GM19463 (cell line): ENCODE measurements around the gene KLK6.
"Not testable (repeated sequence)": the region's sequence is repeated elsewhere in the genome, so short reads cannot be mapped to it uniquely, and the experiment has no call there.

ENCODE experiments used
- ATAC-seq: cut with Tn5 transposase; IDR thresholded peaks from one replicate; pipeline ENCODE4 v1.9.1; 2021; ENCODE audit warnings: mild to moderate bottlenecking, moderate library complexity; ENCODE audit not compliant: unreplicated experiment

Gene KLK6

DNA sequence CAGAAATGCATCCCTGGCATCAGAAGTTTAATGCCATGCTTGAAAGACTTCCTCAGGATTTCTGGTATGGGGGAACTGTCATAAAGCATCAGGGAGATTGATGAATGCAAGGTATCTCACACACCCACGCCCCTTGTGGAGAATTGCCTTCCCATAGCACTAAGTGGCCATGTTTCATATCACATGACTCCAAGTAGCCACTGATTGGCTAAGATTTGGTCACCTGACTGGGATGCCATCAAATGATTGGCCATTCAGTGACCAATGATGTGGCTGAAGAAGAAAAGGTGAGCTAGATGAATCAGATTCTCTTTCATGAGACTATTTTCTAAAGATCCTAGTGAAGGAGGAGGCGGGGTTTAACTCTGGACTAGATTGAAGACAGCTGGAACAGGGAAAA is 24.7 kb upstream of the KLK6 start:
- ATAC-seq: no peak

DNA sequence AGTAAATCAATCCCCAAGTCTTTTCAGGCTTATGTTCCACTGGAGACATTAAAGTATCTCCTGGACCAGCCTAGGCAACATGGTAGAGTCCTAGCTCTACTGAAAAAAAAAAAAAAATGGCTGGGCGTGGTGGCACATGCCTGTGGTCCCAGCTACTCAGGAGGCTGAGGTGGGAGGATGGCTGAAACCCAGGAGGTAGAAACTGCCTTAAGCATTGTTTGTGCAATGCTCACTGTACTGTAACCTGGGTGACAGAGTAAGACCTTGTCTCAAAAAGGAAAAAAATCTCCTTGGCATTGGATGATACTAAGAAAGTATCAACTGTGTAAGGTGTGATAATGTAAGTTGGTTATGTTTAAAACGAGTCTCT is 23.3 kb upstream of the KLK6 start:
- ATAC-seq: no peak

DNA sequence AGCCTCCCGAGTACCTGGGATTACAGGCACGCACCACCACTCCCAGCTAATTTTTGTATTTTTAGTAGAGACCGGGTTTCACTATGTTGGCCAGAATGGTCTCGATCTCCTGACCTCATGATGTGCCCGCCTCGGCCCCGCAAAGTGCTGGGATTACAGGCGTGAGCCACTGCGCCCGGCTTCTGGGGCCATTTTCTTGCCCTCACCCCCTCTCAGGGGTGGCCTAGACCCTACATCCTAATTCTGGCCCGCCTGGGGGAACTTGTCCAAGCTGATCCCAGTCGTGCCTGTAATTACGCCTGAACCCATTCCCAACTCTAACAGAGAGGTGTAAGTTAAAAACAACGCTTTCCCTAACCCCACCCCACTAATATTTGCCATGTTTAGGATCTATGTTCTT is 15.0 kb upstream of the KLK6 start:
- ATAC-seq: not testable (repeated sequence)

DNA sequence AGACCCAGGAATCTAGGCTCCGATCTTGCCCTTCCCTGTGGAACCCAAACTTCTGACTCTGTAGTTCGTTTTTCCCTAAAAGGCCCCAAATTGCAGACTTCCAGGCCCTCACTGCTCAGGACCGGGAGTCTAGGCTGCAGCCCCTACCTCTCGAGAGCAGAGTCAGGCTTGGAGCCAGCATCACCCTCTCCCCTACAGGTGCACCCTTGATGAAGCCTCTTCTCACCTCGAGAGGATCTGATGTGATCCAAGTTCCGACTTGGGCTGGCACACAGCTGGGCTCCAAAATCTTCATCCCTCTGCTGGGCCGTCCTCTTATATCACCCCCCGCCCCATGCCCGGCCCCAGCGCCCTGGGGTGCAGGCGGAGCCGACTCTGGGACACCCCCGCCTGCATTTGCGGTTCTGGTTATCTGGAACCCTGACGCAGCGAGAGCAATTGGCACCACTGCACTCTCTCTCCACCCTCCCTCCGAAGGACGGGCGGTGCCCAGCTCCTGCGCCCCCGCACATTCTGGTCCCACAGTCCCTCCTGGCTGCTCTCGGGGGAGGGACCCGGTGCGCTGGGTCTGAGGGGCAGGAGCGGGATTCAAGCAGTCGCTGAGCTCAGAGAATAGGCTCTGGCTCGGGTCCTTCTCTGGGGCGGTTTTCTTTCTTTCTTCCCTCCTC is 14.4 kb upstream of the KLK6 start, which contains the start of gene KLK7:
Gene KLK7, minus strand, starts transcription at position 293 of the 668 bp plus-strand sequence. CDS start 1,518 bp downstream, outside the sequence.
- ATAC-seq: no peak

DNA sequence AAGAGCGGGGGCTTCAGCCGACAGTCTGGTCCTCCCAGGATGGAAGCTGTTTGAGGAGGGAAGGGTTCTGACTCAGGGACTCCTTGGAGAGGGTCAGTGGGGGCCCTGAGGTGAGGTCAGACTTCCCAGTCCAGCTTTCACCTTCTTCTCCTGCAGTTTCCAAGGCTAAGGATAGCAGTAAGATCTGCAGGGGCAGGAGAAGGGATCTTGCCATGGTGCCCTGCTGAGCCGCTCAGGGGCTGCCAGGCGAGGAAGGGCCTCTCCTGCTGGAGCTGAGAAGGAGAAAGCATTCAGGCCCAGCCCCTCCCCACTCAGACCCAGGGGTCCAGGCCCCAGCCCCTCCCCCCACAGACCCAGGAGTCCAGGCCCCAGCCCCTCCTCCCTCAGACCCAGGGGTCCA is 12.8 kb upstream of the KLK6 start:
- ATAC-seq: no peak

DNA sequence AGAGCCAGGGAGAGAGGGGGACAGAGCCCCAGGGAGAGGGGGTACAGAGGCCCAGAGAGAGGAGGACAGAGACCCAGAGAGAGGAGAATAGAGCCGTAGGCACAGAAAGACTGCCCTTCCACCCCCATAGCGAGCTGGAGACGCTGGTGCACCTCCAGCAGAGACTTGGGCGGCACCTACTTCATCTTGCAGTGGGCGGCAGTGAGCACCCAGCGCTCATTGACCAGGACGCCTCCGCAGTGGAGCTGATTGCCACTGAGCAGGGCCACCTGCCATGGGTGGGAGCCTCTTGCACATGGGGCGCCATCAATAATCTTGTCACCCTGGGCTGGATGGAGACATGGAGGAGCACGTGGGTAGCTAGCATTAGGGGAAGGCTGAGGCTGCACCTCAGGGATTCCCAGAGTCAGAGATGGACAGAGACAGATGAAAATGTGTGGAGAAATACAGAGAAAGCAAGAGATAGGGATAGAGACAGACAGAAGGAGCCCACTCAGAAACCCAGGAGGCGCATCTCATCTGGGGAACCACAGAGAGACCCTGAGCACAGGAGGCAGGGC is 12.3 kb upstream of the KLK6 start:
- ATAC-seq: no peak

DNA sequence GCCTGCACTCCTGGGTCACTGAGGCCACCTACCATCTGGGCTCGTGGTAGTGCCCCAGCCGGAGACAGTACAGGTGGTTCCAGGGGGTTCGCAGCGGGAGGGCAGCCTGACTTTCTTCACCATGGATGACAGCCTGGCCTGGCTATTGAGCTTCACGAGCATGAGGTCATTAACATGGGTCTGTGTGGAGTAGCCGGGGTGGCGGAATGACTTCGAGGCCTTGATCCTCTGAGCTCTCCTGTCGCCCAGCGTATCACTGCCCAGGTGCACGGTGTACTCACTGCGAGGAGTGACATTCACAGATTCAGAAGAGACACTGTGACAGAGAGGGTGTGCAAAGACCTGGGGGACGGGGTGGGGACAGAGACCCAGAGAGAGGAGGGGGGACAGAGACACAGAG is 10.8 kb upstream of the KLK6 start:
- ATAC-seq: no peak

DNA sequence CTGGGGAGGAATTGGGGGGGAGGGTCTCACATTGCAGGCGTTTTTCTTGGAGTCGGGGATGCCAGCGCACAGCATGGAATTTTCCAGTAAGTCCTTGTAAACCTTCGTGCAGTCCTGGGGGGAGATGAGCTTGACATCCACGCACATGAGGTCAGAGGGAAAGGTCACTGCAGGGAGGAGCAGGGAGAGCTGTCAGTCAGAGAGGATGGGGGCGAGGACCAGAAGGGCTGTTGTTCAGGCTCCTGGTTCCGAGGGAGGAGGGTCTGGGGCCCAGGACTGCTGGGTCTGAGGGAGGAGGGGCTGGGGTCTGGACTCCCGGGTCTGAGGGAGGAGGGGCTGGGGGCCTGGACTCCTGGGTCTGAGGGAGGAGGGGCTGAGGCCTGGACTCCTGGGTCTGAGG is 10.4 kb upstream of the KLK6 start:
- no peak for ATAC-seq

DNA sequence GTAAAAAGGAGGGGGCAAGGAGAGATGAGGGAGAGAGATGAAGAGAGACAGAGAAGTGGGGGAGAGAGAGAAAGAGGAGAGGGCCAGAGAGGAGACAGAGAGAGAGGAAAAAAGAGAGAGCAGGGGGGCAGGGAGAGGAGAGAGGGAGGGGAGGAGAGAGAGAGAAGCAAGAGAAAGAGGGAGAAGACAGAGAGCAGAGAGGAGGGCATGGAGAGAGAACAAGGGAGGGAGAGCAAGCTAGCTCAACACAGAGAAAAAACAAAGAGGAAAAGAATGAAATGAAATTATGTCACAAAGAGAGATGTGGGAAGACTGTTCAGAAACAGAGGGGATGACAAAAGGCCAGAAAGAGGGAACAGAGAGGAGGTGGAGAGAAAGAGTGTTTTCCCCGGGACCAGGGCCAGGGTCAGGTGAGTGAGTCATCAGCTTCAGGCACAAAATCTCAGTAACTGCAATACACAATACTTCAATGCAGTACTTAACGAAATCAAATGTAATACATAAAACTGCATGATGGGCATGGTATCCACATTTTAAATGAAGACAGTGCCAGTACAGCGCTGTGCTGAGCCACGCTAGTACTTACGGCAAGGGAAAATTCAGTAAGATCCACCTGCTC is 9.5 kb upstream of the KLK6 start:
- ATAC-seq: no peak

DNA sequence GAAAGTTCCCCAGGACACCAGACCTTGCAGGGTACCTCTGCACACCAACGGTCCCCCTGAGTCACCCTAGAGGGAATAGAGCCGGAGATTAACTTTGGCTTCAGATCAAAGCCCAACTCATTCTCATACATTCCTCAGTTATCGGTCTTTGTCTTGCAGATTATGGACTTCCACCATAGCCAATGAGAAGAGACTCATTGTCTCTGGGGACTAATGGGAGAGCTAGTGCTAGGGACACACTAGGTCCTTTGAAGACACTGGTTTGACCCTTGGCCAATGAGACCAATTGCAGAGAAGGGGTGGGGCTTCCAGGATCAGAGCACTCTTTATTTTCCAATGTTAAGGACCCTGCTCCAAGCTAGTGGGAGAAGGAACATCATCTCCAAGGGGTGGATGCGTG is 8.2 kb upstream of the KLK6 start:
- ATAC-seq: no peak

DNA sequence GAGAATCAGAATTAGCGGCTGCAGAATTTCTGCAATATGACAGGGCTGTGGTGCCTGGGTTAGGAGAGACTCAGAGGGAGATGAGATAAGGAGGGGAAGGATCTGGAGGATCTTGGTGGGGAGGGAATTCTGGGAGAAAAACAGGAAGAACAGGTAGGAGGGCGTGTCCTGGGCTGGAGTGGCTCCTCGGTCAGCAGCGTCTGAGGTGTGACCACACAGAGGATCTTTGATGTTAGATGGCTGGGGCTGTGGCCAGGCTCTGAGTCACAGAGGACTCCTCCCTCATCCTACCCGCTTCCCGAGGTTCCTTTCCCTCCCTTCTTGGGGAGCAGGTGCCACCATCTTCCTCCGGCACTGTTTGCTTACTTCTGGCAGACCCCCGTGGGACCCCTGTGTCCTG is 6.4 kb upstream of the KLK6 start:
- ATAC-seq: no peak

DNA sequence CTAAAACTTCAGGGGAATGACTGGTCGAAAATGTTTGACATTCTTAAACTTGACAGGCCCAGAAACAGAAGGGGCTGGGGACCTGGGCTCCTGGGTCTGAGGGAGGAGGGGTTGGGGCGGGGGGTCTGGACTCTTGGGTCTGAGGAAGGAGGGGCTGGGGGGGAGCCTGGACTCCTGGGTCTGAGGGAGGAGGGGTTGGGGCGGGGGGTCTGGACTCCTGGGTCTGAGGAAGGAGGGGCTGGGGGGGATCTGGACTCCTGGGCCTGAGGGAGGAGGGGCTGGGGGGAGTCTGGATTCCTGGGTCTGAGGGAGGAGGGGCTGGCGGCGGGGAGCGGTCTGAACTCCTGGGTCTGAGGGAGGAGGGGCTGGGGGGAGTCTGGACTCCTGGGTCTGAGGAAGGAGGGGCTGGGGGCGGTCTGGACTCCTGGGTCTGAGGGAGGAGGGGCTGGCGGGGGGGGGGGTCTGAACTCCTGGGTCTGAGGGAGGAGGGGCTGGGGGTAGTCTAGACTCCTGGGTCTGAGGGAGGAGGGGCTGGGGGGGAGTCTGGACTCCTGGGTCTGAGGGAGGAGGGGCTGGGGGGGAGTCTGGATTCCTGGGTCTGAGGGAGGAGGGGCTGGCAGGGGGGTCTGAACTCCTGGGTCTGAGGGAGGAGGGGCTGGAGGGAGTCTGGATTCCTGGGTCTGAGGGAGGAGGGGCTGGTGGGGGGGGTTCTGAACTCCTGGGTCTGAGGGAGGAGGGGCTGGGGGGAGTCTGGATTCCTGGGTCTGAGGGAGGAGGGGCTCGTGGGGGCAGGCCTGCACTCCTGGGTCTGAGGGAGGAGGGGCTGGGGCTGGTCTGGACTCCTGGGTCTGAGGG is 5.5 kb upstream of the KLK6 start:
- no peak for ATAC-seq

DNA sequence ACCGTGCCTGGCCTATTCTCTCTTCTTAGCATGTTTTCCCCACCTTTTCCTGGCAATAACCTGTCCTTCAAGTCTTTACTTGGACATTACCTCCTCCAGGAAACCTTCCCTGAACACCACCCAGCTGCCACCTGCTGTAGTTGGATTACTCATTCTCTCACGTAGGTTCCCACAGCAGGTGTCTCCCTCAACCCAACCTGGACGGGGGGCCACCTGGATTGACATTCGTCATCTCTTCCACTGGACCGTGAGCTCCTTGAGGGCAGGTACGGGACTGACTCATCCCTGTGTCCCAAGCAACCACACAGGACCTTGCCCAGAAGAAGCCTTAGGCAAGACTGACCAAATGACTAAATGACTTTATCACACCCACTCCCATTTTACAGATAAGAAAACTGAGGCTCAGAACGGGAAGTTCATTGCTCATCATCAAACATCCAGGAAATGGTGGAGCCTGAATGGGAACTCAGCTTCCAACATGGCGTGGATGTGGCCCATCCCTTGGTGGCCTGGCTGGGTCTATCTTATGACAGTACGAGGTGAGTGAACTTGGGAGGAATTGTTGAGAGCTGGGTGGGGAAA is 3.5 kb upstream of the KLK6 start:
- no peak for ATAC-seq

DNA sequence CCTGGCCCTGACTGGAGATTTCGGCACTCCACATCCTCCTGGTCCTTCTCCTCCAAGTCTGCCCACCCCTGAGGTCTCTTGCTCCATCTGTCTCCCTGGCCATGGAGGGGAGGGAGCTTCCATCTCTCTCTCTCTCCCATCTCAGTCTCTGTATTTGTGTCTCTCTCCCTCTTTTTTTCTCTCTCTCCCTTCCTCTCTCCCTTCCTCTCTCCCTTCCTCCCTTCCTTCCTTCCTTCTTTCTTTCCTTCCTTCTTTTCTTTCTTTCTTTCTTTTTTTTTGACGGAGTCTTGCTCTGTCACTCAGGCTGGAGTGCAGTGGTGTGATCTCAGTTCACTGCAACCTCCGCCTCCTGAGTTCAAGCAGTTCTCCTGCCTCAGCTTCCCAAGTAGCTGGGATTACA is 419 bp upstream of the KLK6 start:
- ATAC-seq: not testable (repeated sequence)

DNA sequence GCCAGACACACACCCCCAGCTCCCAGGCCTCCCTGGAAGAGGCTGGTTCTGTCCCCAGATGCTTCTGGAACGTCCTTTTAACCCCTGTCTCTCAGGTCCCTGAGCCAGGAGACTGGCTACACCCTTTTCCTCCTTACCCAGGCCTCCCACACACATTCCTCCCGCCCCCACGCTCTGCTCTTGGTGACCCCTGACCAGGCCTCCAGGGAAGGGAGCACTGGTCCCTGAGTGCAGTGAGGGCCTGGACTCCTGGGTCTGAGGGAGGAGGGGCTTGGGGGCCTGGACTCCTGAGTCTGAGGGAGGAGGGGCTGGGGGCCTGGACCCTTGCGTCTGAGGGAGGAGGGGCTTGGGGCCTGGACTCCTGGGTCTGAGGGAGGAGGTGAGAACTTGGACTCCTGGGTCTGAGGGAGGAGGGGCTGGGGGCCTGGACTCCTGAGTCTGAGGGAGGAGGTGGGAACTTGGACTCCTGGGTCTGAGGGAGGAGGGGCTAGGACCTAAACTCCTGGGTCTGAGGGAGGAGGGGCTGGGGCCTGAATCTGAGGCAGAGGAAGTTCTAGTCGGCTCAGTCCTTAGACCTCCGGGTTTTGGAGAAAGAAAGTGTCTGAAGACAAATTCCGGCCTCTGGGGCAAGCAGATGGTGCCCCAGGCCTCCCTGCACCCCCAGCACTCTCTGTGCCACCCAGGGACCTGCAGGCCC is 527 bp downstream of the KLK6 start:
- ATAC-seq: no peak

DNA sequence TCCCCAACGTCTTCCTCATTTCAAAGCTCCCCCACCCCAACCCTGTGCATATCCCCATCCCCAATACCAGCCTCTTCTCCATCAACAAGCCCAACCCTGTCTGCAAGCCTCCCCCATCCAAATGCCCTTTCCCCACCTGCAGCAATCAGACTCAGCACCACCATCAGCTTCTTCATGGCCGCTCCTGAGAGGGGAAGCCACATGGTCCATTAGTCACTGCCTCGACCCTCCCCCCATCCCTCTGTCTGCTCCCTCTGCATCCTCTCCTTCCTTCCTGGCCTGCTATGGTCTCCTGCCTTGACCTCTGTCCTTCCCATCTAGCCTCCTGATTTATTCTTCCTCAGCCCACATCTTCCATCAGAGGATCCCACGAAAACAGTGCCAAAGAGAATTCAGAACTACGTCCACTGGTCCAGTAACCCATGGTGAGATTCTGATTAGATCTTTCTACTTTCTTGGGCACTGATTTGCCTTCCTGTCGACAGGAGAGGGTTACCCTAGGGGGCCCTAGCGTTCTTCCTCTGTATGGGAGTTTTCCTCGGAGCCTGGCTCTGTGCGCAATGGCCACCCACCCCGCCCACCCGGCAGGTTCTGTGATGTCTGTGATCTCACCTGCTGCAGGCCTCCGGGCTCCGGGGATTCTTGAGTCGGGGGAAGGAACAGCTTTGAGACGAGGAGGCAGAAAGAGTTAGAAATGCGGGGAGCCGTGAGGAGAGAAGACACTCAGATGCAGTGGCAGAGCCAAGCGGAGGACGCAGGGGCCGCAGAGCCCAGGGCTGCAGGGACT is 1.3 kb downstream of the KLK6 start:
- ATAC-seq: no peak

DNA sequence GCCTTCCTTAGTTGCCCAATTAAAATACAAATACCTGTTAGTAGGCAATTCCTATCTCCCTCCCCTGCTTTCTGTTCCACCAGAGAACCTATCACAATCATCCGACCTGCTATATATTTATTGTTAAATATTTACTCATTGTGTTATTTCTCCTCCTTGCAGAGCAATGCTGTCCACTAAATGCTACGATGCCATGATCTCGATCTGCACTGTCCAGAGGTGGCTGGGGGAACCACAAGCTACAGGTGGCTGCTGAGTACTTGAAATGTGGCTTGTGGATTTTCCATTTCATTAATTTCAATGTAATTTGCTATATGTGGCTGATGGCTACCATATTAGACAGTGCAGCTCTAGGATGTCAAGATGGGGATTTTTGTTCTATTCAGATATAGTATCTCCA is 5.1 kb downstream of the KLK6 start:
- no peak for ATAC-seq

DNA sequence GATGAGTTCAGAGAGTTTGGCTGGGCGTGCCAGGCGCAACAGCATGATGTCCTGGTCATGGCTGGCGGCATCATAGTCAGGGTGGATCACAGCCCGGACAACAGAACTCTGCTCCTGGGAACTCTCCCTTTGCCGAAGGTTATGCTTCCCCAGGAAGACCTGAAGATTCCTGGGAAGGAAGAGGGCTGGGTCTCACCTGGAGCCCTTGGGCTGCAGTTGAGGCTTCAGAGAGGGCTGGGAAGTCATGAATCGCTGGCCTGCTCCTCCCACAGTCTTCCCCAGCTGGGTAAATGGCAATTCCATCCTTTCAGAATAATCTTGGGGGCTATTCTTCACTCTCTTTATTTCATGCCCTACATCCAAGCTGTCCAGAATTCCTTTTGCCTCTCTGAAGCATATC is 6.0 kb downstream of the KLK6 start:
- no peak for ATAC-seq

DNA sequence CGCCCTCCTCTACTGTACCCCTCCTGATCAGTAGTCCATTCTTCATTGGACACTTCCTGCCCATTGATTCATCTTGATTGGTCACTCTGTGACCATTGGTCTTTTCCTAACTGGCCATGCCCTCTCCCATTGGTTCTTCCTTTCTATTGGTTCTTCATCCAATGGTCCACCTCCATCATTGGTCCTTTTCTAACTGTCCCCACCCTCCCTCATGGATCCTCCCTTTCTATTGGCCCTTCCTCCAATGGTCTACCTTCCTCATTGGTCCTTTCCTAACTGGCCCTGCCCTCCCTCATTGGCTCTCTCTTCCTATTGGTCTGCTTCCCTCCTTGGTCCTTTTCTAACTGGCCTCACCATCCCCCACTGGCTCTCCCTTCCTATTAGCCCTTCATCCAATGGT is 7.1 kb downstream of the KLK6 start:
- no peak for ATAC-seq
